Activated CD4-positive, alpha-beta T cell treated with anti-CD3 and anti-CD28 coated beads, Interleukin-2, amount 10 ng/mL, durations not matched to agents 7 days and 5 days (primary cell): ENCODE results near the gene TMEM86B. TPM values are rescaled to one million over a fixed set of nuclear protein-coding genes. Genes with fewer than 3 reads are reported as not detected.
A peak's percentile ranks its signal among the peaks of the same experiment; 100 is the strongest.

ENCODE experiments used
- CTCF ChIA-PET: fragments of 350-600 bp; sonication (Branson Sonifier 250); formaldehyde crosslinking; loops from one replicate; lab custom pipeline; 2021; ENCODE audit warnings: antibody characterized with exemption; lab: Charles Lee
- POLR2A ChIA-PET: fragments of 350-600 bp; sonication (Branson Sonifier 250); formaldehyde crosslinking; loops from one replicate; lab custom pipeline; 2021; ENCODE audit warnings: antibody characterized with exemption; lab: Charles Lee
- DNase-seq: peaks from one replicate; pipeline ENCODE4 v3.0.0-alpha.2; 2020
- H3K27ac Mint-ChIP-seq: one replicate; pipeline ENCODE4 v1.8.0; 2021; ENCODE audit warnings: mild to moderate bottlenecking, moderate library complexity, mixed read lengths
- H3K27me3 Mint-ChIP-seq: one replicate; pipeline ENCODE4 v1.8.0; 2021; ENCODE audit warnings: mixed read lengths
- H3K36me3 Mint-ChIP-seq: one replicate; pipeline ENCODE4 v1.8.0; 2021; ENCODE audit warnings: low read depth, mixed read lengths
- H3K4me1 Mint-ChIP-seq: one replicate; pipeline ENCODE4 v1.8.0; 2021; ENCODE audit warnings: mixed read lengths
- H3K4me3 Mint-ChIP-seq: one replicate; pipeline ENCODE4 v1.8.0; 2021; ENCODE audit warnings: mild to moderate bottlenecking, moderate library complexity, mixed read lengths
- H3K9me3 Mint-ChIP-seq: one replicate; pipeline ENCODE4 v1.8.0; 2021; ENCODE audit warnings: mixed read lengths
- total RNA-seq, 2 experiments: library from RNA; stranded (reverse); gene quantifications; one replicate each; pipeline ENCODE4 v1.2.3, GENCODE V29; 2021

Gene TMEM86B
- total RNA-seq, 2 experiments from 2014 or later: 12.7 to 16.7 TPM

GRCh38 chr19:55199620-55200204 lies 28.9 kb downstream of the TMEM86B start:
- POLR2A ChIA-PET: interaction anchor here (0.6 kb wide), 1 partner anchor 30 kb away, joined by 3 read pairs; no protein-coding TSS in a partner anchor

GRCh38 chr19:55198651-55199050 lies 29.9 kb downstream of the TMEM86B start:
- Mint-ChIP-seq H3K9me3 (no peaks in the 10 kb centered on the region), H3K4me3 (no peak overlapping the region), H3K36me3 (no peaks in the 10 kb centered on the region), H3K27me3 (peaks cover 6% of the 10 kb centered on the region), H3K27ac (no peak overlapping the region), H3K4me1 (no peaks in the 10 kb centered on the region)
- DNase-seq: no peak
- ChIA-PET POLR2A (no interaction called here), CTCF (interaction anchor here (0.6 to 2.6 kb wide), 2 partner anchors 17 to 305 kb away, joined by 3 to 5 read pairs; no protein-coding TSS in a partner anchor)

More at GRCh38 chr19:55199620-55200204, 28.9 kb downstream of the TMEM86B start:
- Mint-ChIP-seq H3K4me1 (no peaks in the 10 kb centered on the region), H3K27ac (no peak overlapping the region), H3K9me3 (no peaks in the 10 kb centered on the region), H3K27me3 (peaks cover 8% of the 10 kb centered on the region), H3K36me3 (no peaks in the 10 kb centered on the region), H3K4me3 (no peak overlapping the region)
- DNase-seq: no peak
- CTCF ChIA-PET: interaction anchor here (0.6 to 2.6 kb wide), 3 partner anchors 18 to 304 kb away, joined by 3 to 5 read pairs (median 3); no protein-coding TSS in a partner anchor

DNA sequence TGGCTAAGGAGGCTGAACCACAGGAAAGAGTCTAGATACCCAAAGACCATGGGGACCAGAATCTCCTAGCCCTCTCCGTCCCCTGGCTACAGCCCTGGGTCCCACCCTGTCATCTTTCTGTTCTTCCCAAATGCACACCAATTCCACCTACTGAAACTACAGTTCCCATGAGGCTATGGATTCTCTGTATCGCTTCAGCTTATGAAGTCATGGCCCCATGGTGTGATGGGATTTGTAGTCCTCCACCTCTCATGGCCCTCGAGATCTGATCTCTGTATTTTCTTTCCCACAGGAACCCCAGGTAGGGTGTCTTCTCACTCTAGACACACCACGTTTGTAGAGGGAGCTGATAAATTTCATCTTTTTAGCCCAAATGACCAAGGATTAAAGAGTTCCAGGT lies 31.0 kb downstream of the TMEM86B start:
- Mint-ChIP-seq H3K9me3 (no peaks in the 10 kb centered on the region), H3K4me1 (no peaks in the 10 kb centered on the region), H3K4me3 (no peak overlapping the region), H3K36me3 (no peaks in the 10 kb centered on the region), H3K27me3 (peaks cover 6% of the 10 kb centered on the region), H3K27ac (no peak overlapping the region)
- no peak for DNase-seq
- CTCF ChIA-PET: interaction anchor here (1.6 to 2.6 kb wide), 2 partner anchors 37 to 306 kb away, joined by 5 to 7 read pairs; no protein-coding TSS in a partner anchor
- POLR2A ChIA-PET: no interaction called here

DNA sequence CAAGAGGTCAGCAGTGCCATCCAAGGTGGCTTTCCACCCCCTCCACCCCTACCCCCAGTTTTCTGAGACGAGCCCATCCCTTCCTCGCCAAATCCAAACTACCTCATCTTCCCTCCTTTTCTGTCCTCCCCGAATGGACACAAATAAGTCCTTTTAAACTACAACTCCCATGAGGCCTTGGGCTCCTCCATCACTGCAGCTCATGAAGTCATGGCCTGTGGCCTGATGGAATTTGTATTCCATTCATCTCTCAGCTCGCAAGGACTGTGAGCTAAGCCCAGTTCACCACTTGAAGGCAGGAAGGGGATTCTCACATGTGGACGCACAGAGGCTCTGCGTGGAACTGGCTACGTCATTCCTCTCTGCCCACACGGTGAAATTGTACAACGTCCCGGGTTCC lies 31.8 kb downstream of the TMEM86B start:
- ChIA-PET POLR2A (no interaction called here), CTCF (interaction anchor here (1.6 kb wide), 1 partner anchor 36 kb away, joined by 7 read pairs; no protein-coding TSS in a partner anchor)
- peaks cover 4% of the 10 kb centered on the region for H3K27me3 Mint-ChIP-seq
- H3K27ac Mint-ChIP-seq: no peak overlapping the region
- no peak overlapping the region for H3K4me3 Mint-ChIP-seq
- H3K4me1 Mint-ChIP-seq: no peaks in the 10 kb centered on the region
- H3K36me3 Mint-ChIP-seq: no peaks in the 10 kb centered on the region
- no peaks in the 10 kb centered on the region for H3K9me3 Mint-ChIP-seq
- no peak for DNase-seq

DNA sequence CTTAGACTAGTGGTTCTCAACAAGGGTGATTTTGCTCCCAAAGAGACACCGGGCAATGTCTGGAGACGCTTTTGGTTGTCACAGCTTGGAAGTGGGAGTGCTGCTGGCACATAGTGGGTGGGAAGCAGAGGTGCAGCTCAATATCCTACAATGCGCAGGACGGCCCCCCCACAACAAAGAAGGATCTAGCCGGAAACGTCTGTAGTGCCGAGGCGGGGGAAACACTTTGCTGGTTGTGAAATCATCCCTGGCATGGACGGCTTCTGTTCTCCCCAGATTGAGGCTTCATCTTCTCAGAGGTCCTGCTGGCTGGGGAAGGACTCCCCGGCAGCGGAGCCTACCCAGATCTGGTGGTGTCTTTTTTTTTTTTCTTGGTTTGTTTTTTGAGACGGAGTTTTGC lies 35.1 kb downstream of the TMEM86B start:
- Mint-ChIP-seq H3K9me3 (no peaks in the 10 kb centered on the region), H3K27ac (no peak overlapping the region), H3K4me3 (no peak overlapping the region), H3K27me3 (no peaks in the 10 kb centered on the region), H3K4me1 (peaks cover 9% of the 10 kb centered on the region), H3K36me3 (no peaks in the 10 kb centered on the region)
- no peak for DNase-seq
- ChIA-PET CTCF (no interaction called here), POLR2A (no interaction called here)

DNA sequence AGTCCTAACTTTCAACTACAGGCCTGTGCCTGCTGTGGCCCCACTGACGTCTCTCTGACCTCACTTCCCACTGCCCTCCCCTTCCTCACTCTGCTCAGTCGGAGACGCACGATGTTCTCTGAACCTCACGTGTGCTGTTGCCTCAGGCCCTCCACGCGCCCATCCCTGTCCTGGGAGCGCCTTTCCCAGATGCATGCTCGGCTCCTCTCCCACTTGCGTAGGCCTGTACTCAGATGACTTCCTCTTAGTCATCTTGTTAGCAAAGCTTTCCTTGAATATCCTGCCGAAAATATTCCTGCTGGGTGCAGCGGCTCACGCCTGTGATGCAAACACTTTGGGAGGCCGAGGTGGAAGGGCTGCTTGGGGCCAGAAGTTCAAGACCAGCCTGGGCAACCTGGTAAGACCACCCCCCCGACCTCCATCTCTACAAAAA lies 39.1 kb downstream of the TMEM86B start:
- CTCF ChIA-PET: interaction anchor here (1.2 kb wide), 1 partner anchor 112 kb away, joined by 4 read pairs; no protein-coding TSS in a partner anchor
- POLR2A ChIA-PET: no interaction called here
- Mint-ChIP-seq H3K4me1 (peaks cover 19% of the 10 kb centered on the region), H3K27ac (peak overlapping the region; percentile 52), H3K27me3 (peaks cover 1% of the 10 kb centered on the region), H3K36me3 (no peaks in the 10 kb centered on the region), H3K9me3 (no peaks in the 10 kb centered on the region), H3K4me3 (no peak overlapping the region)
- no peak for DNase-seq

- H3K27ac Mint-ChIP-seq: peak overlapping the region; percentile 81
- no peaks in the 10 kb centered on the region for H3K36me3 Mint-ChIP-seq
- DNase-seq: no peak
- peaks cover 1% of the 10 kb centered on the region for H3K27me3 Mint-ChIP-seq
- CTCF ChIA-PET: interaction anchor here (1.2 kb wide), 1 partner anchor 113 kb away, joined by 4 read pairs; no protein-coding TSS in a partner anchor
- H3K4me1 Mint-ChIP-seq: peaks cover 21% of the 10 kb centered on the region
- POLR2A ChIA-PET: no interaction called here
- H3K4me3 Mint-ChIP-seq: peak overlapping the region; percentile 50
- no peaks in the 10 kb centered on the region for H3K9me3 Mint-ChIP-seq
Measured at GRCh38 chr19:55188625-55189024, 39.9 kb downstream of the TMEM86B start.

DNA sequence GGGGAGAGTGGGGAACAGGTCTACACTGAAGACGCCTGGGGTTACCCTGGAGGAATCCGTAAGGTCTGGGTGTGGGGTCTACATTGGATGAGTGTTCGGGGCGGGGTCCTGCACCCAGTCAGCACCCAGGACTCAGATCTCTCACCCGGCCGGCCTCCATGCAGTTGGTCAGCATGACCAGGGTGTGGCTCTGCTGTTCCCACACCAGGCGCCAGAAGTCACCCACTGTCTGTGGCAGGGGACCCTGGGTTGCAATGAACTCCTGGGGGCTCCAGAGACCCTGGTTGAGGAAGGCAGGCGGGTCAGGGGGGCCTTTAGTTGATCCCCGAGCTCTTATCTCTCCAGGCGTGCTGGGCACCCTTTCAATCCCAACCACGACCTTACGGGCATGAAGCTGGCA lies 42.5 kb downstream of the TMEM86B start:
- no peaks in the 10 kb centered on the region for H3K9me3 Mint-ChIP-seq
- no peak overlapping the region for H3K4me3 Mint-ChIP-seq
- no peak overlapping the region for H3K27ac Mint-ChIP-seq
- H3K4me1 Mint-ChIP-seq: peaks cover 21% of the 10 kb centered on the region
- CTCF ChIA-PET: interaction anchor here (0.6 kb wide), 1 partner anchor 67 kb away, joined by 5 read pairs; no protein-coding TSS in a partner anchor
- no peak for DNase-seq
- H3K36me3 Mint-ChIP-seq: no peaks in the 10 kb centered on the region
- peaks cover 11% of the 10 kb centered on the region for H3K27me3 Mint-ChIP-seq
- POLR2A ChIA-PET: no interaction called here

GRCh38 chr19:55181740-55182139 lies 46.8 kb downstream of the TMEM86B start:
- Mint-ChIP-seq H3K4me1 (peaks cover 29% of the 10 kb centered on the region), H3K4me3 (no peak overlapping the region), H3K27me3 (peaks cover 37% of the 10 kb centered on the region), H3K36me3 (no peaks in the 10 kb centered on the region), H3K27ac (no peak overlapping the region), H3K9me3 (peaks cover 3% of the 10 kb centered on the region)
- POLR2A ChIA-PET: no interaction called here
- DNase-seq: no peak
- CTCF ChIA-PET: interaction anchor here (0.6 to 1.9 kb wide), 3 partner anchors 15 to 21 kb away, joined by 3 to 7 read pairs (median 3); partner anchors contain the start of gene DNAAF3

DNA sequence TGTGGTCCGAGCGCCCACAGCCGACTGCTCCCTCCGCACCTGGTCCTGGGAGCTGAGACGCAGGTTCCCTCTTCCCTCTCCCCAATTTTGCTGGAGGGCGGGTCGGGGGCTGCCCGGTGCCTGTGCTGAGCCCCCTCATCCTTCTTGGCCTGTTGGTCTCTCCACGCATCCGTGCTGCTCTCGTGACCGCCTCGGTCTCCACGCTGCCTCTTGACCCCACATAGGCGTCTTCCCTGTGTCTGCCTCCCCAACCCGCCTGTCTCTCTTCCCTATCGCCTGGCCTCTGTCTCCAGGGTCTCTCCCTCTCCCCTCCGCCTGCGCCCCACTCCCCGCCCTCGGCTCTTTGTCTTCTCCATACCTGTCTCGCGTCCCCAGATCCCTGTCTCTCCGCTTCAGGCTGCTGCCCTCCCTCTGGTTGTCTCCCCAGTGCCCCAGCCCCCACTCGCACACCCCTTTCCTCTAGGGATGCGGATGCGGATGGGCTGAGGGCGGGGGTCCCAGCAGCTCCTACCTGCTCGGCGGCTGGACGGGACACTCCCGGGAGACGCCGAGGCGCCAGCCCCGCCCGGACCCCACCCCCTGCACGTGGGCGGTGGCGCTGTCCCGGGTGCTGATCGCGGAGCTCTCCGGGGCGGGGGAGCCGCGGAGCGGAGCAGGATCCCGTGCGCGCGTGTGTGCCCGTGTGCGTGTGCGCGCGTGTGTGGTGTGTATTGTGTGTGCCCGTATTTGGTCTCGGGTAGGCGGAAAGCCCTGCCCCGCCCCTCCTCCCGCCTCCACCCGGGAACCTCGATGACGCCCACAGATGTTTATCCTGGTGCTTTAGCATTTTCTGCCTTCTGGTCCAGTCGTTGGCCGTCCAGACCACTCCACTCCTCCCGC lies 48.7 kb downstream of the TMEM86B start, which contains the start of gene SYT5:
TSS of gene SYT5 (minus strand) at position 684 of the 879 bp plus-strand sequence. CDS start 1,248 bp downstream, outside the sequence.
- H3K4me3 Mint-ChIP-seq: peak within 1 kb of the TSS; percentile 59
- peaks cover 26% of the 10 kb centered on the region for H3K4me1 Mint-ChIP-seq
- peaks cover 46% of the 10 kb centered on the region for H3K27me3 Mint-ChIP-seq
- no peaks in the 10 kb centered on the region for H3K36me3 Mint-ChIP-seq
- no peak within 1 kb of the TSS for H3K27ac Mint-ChIP-seq
- POLR2A ChIA-PET: interaction anchor here (0.7 kb wide), 1 partner anchor 417 kb away, joined by 3 read pairs; no protein-coding TSS in a partner anchor
- peaks cover 9% of the 10 kb centered on the region for H3K9me3 Mint-ChIP-seq
- DNase-seq: peak; percentile 69
- CTCF ChIA-PET: interaction anchor here (0.6 to 2.6 kb wide), 5 partner anchors 8 to 26 kb away, joined by 3 to 10 read pairs (median 5); no protein-coding TSS in a partner anchor

DNA sequence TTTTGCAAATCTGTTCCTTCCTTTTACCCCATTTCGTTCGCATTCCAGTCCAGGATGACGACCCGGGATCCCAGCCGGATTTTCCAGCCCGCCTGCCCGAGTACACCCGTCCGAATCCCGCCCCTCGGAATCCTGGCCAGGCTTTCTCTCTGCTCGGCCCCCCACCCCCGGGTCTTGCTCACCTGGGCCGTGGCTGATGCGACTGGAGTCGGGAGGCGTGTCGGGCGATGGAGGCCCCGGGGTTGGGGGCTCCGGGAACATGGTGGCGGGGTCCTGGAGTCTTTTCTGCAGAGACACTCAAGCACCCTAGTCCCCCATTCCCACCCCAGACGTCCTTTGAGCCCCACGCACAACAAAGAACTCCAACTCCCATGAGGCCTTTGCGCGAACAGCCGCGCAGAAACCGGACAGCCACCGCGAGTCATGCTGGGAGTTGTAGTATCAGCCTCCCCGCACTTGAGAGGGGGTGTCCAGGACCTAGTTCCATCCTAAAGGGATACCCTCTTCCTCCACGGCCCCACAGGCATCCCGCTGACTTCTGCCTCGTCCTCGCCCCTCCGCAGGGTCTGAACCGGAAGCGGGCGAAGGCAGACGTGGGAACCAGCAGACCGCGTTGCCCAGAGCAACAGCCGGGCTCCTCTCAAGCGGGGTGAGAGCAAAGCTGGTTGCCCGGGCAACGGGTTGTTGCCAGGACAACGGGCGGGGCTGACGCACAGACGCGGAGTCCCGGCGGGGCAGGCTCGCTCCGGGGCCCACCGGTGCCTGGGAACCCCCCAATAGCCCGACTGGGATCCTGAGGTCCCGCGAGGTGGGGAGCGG lies 49.6 kb downstream of the TMEM86B start:
- POLR2A ChIA-PET: interaction anchor here (0.7 kb wide), 1 partner anchor 418 kb away, joined by 3 read pairs; no protein-coding TSS in a partner anchor
- peak; percentile 95 for DNase-seq
- Mint-ChIP-seq H3K27me3 (peaks cover 48% of the 10 kb centered on the region), H3K4me1 (peaks cover 29% of the 10 kb centered on the region), H3K4me3 (peak overlapping the region; percentile 59), H3K36me3 (no peaks in the 10 kb centered on the region), H3K9me3 (peaks cover 9% of the 10 kb centered on the region), H3K27ac (no peak overlapping the region)
- CTCF ChIA-PET: interaction anchor here (0.6 to 2.6 kb wide), 4 partner anchors 12 to 27 kb away, joined by 3 to 10 read pairs (median 4); no protein-coding TSS in a partner anchor
